ENCODE measurements around the gene GAS7.

Gene GAS7

GRCh38 chr17:10169290-10169689, 29.1 kb downstream of the GAS7 start:
- Mint-ChIP-seq H3K9me3 (peaks cover 10% of the 10 kb centered on the region), H3K36me3 (no peaks in the 10 kb centered on the region), H3K27me3 (peaks cover 9% of the 10 kb centered on the region), H3K4me3 (no peak overlapping the region), H3K4me1 (peaks cover 11% of the 10 kb centered on the region), H3K27ac (no peak overlapping the region)
- no peak for ATAC-seq

GRCh38 chr17:10166176-10166935, 32.0 kb downstream of the GAS7 start:
- Mint-ChIP-seq H3K9me3 (peaks cover 3% of the 10 kb centered on the region), H3K4me3 (no peak overlapping the region), H3K4me1 (no peaks in the 10 kb centered on the region), H3K27ac (no peak overlapping the region), H3K27me3 (no peaks in the 10 kb centered on the region), H3K36me3 (no peaks in the 10 kb centered on the region)
- ATAC-seq = no peak

GRCh38 chr17:10162096-10162495, 36.3 kb downstream of the GAS7 start:
- Mint-ChIP-seq H3K4me3 (no peak overlapping the region), H3K27me3 (no peaks in the 10 kb centered on the region), H3K27ac (no peak overlapping the region), H3K4me1 (no peaks in the 10 kb centered on the region), H3K36me3 (no peaks in the 10 kb centered on the region), H3K9me3 (no peaks in the 10 kb centered on the region)
- ATAC-seq = no peak

- Mint-ChIP-seq H3K9me3 (no peaks in the 10 kb centered on the region), H3K36me3 (no peaks in the 10 kb centered on the region), H3K4me3 (no peak overlapping the region), H3K27ac (no peak overlapping the region), H3K27me3 (no peaks in the 10 kb centered on the region), H3K4me1 (peaks cover 7% of the 10 kb centered on the region)
- ATAC-seq = no peak
Observed at GRCh38 chr17:10161386-10161785, 37.0 kb downstream of the GAS7 start.

- Mint-ChIP-seq H3K4me3 (peak overlapping the region; percentile 44), H3K36me3 (no peaks in the 10 kb centered on the region), H3K27ac (peak overlapping the region; percentile 72), H3K27me3 (no peaks in the 10 kb centered on the region), H3K4me1 (peaks cover 19% of the 10 kb centered on the region), H3K9me3 (peaks cover 3% of the 10 kb centered on the region)
- peak; percentile 83 for ATAC-seq
Observed at GRCh38 chr17:10156948-10157607, 41.3 kb downstream of the GAS7 start.

- H3K9me3 Mint-ChIP-seq = peaks cover 3% of the 10 kb centered on the region
- peak overlapping the region; percentile 44 for H3K4me3 Mint-ChIP-seq
- peak; percentile 4 for ATAC-seq
- no peaks in the 10 kb centered on the region for H3K27me3 Mint-ChIP-seq
- peak overlapping the region; percentile 72 for H3K27ac Mint-ChIP-seq
- no peaks in the 10 kb centered on the region for H3K36me3 Mint-ChIP-seq
- peaks cover 24% of the 10 kb centered on the region for H3K4me1 Mint-ChIP-seq
Observed at GRCh38 chr17:10156599-10156947, 41.8 kb downstream of the GAS7 start.

- H3K36me3 Mint-ChIP-seq = no peaks in the 10 kb centered on the region
- no peaks in the 10 kb centered on the region for H3K27me3 Mint-ChIP-seq
- H3K27ac Mint-ChIP-seq = peak overlapping the region; percentile 72
- H3K4me3 Mint-ChIP-seq = no peak overlapping the region
- no peak for ATAC-seq
- H3K9me3 Mint-ChIP-seq = peaks cover 3% of the 10 kb centered on the region
- peaks cover 26% of the 10 kb centered on the region for H3K4me1 Mint-ChIP-seq
Observed at GRCh38 chr17:10156077-10156435, 42.4 kb downstream of the GAS7 start.

GRCh38 chr17:10155371-10156076, 42.9 kb downstream of the GAS7 start:
- peaks cover 3% of the 10 kb centered on the region for H3K9me3 Mint-ChIP-seq
- no peak for ATAC-seq
- H3K36me3 Mint-ChIP-seq = no peaks in the 10 kb centered on the region
- peak overlapping the region; percentile 72 for H3K27ac Mint-ChIP-seq
- H3K4me3 Mint-ChIP-seq = no peak overlapping the region
- H3K4me1 Mint-ChIP-seq = peaks cover 26% of the 10 kb centered on the region
- no peaks in the 10 kb centered on the region for H3K27me3 Mint-ChIP-seq

GRCh38 chr17:10151667-10152496, 46.5 kb downstream of the GAS7 start:
- no peaks in the 10 kb centered on the region for H3K36me3 Mint-ChIP-seq
- H3K4me1 Mint-ChIP-seq = peaks cover 35% of the 10 kb centered on the region
- peak overlapping the region; percentile 2 for H3K27ac Mint-ChIP-seq
- H3K9me3 Mint-ChIP-seq = peaks cover 3% of the 10 kb centered on the region
- peak; percentile 24 for ATAC-seq
- no peaks in the 10 kb centered on the region for H3K27me3 Mint-ChIP-seq
- no peak overlapping the region for H3K4me3 Mint-ChIP-seq

- Mint-ChIP-seq H3K9me3 (no peaks in the 10 kb centered on the region), H3K4me1 (peaks cover 28% of the 10 kb centered on the region), H3K27ac (no peak overlapping the region), H3K36me3 (no peaks in the 10 kb centered on the region), H3K27me3 (peaks cover 6% of the 10 kb centered on the region), H3K4me3 (no peak overlapping the region)
- ATAC-seq = peak; percentile 76
Observed at GRCh38 chr17:10149573-10150399, 48.6 kb downstream of the GAS7 start.

GRCh38 chr17:10147761-10148415, 50.5 kb downstream of the GAS7 start:
- Mint-ChIP-seq H3K4me3 (no peak overlapping the region), H3K9me3 (no peaks in the 10 kb centered on the region), H3K27me3 (peaks cover 8% of the 10 kb centered on the region), H3K27ac (no peak overlapping the region), H3K4me1 (peaks cover 29% of the 10 kb centered on the region), H3K36me3 (no peaks in the 10 kb centered on the region)
- no peak for ATAC-seq

- no peak overlapping the region for H3K4me3 Mint-ChIP-seq
- no peak overlapping the region for H3K27ac Mint-ChIP-seq
- peaks cover 23% of the 10 kb centered on the region for H3K4me1 Mint-ChIP-seq
- no peaks in the 10 kb centered on the region for H3K36me3 Mint-ChIP-seq
- H3K27me3 Mint-ChIP-seq = peaks cover 8% of the 10 kb centered on the region
- H3K9me3 Mint-ChIP-seq = no peaks in the 10 kb centered on the region
- no peak for ATAC-seq
Observed at GRCh38 chr17:10147040-10147439, 51.4 kb downstream of the GAS7 start.

GRCh38 chr17:10144982-10145381, 53.4 kb downstream of the GAS7 start:
- no peak for ATAC-seq

GRCh38 chr17:10144456-10144855, 54.0 kb downstream of the GAS7 start:
- H3K27me3 Mint-ChIP-seq = peaks cover 8% of the 10 kb centered on the region
- ATAC-seq = no peak
- no peak overlapping the region for H3K27ac Mint-ChIP-seq
- no peaks in the 10 kb centered on the region for H3K9me3 Mint-ChIP-seq
- H3K36me3 Mint-ChIP-seq = no peaks in the 10 kb centered on the region
- no peak overlapping the region for H3K4me3 Mint-ChIP-seq
- peaks cover 6% of the 10 kb centered on the region for H3K4me1 Mint-ChIP-seq

More at GRCh38 chr17:10144982-10145381, 53.4 kb downstream of the GAS7 start:
- H3K4me3 Mint-ChIP-seq = no peak overlapping the region
- peaks cover 11% of the 10 kb centered on the region for H3K4me1 Mint-ChIP-seq
- no peaks in the 10 kb centered on the region for H3K9me3 Mint-ChIP-seq
- H3K27ac Mint-ChIP-seq = no peak overlapping the region
- H3K36me3 Mint-ChIP-seq = no peaks in the 10 kb centered on the region
- H3K27me3 Mint-ChIP-seq = peaks cover 8% of the 10 kb centered on the region

All from stimulated activated memory B cell treated with anti-CD40 and anti-IgM and Interleukin-4, amounts not matched to agents 10 μg/mL and 1 μg/mL and 100 μg/mL, for 72 hours (primary cell).